Thoracic aorta (tissue), 2 donors: ENCODE results near the gene CSKMT. TPM values are rescaled to one million over a fixed set of nuclear protein-coding genes. Genes with fewer than 3 reads are reported as not detected.

Experiments used
- ATAC-seq: fragments of 150-250 bp; one replicate; pipeline ENCODE4 v1.8.0; 2017; ENCODE audit warnings: low read depth; ENCODE audit not compliant: insufficient number of reproducible peaks, low FRiP score
- DNase-seq: peaks from one replicate; pipeline ENCODE4 v3.0.0-alpha.2; 2020; ENCODE audit warnings: low spot score
- H3K27ac ChIP-seq, 2 donors: fragments of 200-600 bp; sonication (generic); 1 replicate in 1 of 2; 2 replicates in 1 of 2; pipeline ENCODE4 v1.5.1; 2016; ENCODE audit warnings: mild to moderate bottlenecking in 2 of 2, moderate library complexity in 2 of 2
- H3K27me3 ChIP-seq: fragments of 200-600 bp; sonication (generic); replicated peaks from 2 replicates; pipeline ENCODE4 v1.6.0; 2016; ENCODE audit warnings: mild to moderate bottlenecking; ENCODE audit not compliant: insufficient read depth
- H3K36me3 ChIP-seq: fragments of 200-600 bp; sonication (generic); one replicate; pipeline ENCODE4 v1.5.1; 2016
- H3K4me1 ChIP-seq, 2 donors: fragments of 200-600 bp; sonication (generic); 1 replicate in 1 of 2; 2 replicates in 1 of 2; pipeline versions ENCODE4 v1.5.1 to v1.6.0; 2016; ENCODE audit warnings: low read depth in 2 of 2, mild to moderate bottlenecking in 1 of 2; ENCODE audit not compliant: control insufficient read depth in 1 of 2
- H3K4me3 ChIP-seq: fragments of 200-600 bp; sonication (generic); 2 replicates; pipeline ENCODE4 v1.5.1; 2016; ENCODE audit warnings: mild to moderate bottlenecking
- H3K9me3 ChIP-seq: fragments of 200-600 bp; sonication (generic); 2 replicates; pipeline ENCODE4 v1.5.1; 2016
- CTCF ChIP-seq: fragments of 200-600 bp; sonication (generic); IDR thresholded peaks from one replicate; pipeline ENCODE4 v1.5.1; 2019; ENCODE audit warnings: antibody characterized with exemption
- total RNA-seq, 2 donors: library from RNA; depleted of rRNA; stranded (reverse); fragments of >200 nt; gene quantifications; one replicate each; pipeline versions ENCODE4 v1.1.0 to v1.2.3, GENCODE V29; 2016

Gene CSKMT
- total RNA-seq, 2 donors from 2014 or later, result 1.5 to 2.9 TPM

GRCh38 chr11:62676698-62677097 is 11.6 kb downstream of the CSKMT start:
- DNase-seq (no peak), ATAC-seq (no peak)
- H3K4me3 ChIP-seq, result no peak overlapping the region
- TF ChIP-seq CTCF, result no peak
- peaks cover 18 to 34% of the 10 kb centered on the region in 2 donors for H3K4me1 ChIP-seq
- no peak overlapping the region for H3K27ac ChIP-seq
- H3K9me3 ChIP-seq, result no peaks in the 10 kb centered on the region
- H3K36me3 ChIP-seq, result peaks cover 16% of the 10 kb centered on the region
- no peaks in the 10 kb centered on the region for H3K27me3 ChIP-seq

- no peak overlapping the region for H3K27ac ChIP-seq
- peaks cover 16% of the 10 kb centered on the region for H3K36me3 ChIP-seq
- DNase-seq (no peak), ATAC-seq (no peak)
- H3K27me3 ChIP-seq, result no peaks in the 10 kb centered on the region
- H3K4me3 ChIP-seq, result no peak overlapping the region
- TF ChIP-seq CTCF, result no peak
- peaks cover 18 to 34% of the 10 kb centered on the region in 2 donors for H3K4me1 ChIP-seq
- no peaks in the 10 kb centered on the region for H3K9me3 ChIP-seq
Observed at GRCh38 chr11:62677156-62677555, 12.0 kb downstream of the CSKMT start.

- no peak for TF ChIP-seq CTCF
- no peak for DNase-seq
- peak overlapping the region; percentile 100 for H3K4me3 ChIP-seq
- no peaks in the 10 kb centered on the region for H3K9me3 ChIP-seq
- peaks cover 16% of the 10 kb centered on the region for H3K36me3 ChIP-seq
- no peak for ATAC-seq
- H3K27me3 ChIP-seq, result no peaks in the 10 kb centered on the region
- H3K27ac ChIP-seq, result peak overlapping the region; percentile 93 to 97
- H3K4me1 ChIP-seq, result peaks cover 15 to 31% of the 10 kb centered on the region in 2 donors
Observed at GRCh38 chr11:62677714-62678113, 12.6 kb downstream of the CSKMT start.

- no peaks in the 10 kb centered on the region for H3K9me3 ChIP-seq
- peak overlapping the region; percentile 100 for H3K4me3 ChIP-seq
- TF ChIP-seq CTCF, result no peak
- ATAC-seq (no peak), DNase-seq (no peak)
- peak overlapping the region; percentile 93 to 97 for H3K27ac ChIP-seq
- H3K27me3 ChIP-seq, result no peaks in the 10 kb centered on the region
- H3K36me3 ChIP-seq, result peaks cover 16% of the 10 kb centered on the region
- H3K4me1 ChIP-seq, result peaks cover 11 to 25% of the 10 kb centered on the region in 2 donors
Observed at GRCh38 chr11:62678433-62678769, 13.3 kb downstream of the CSKMT start.

GRCh38 chr11:62678770-62679696 is 13.9 kb downstream of the CSKMT start, which contains the start of gene UBXN1:
Gene UBXN1 (minus strand): TSS chr11:62679073. CDS start chr11:62678923, 150 bp downstream.
- Histone ChIP-seq H3K4me3 (peak within 1 kb of the TSS; percentile 100), H3K36me3 (peaks cover 16% of the 10 kb centered on the region), H3K27me3 (no peaks in the 10 kb centered on the region), H3K4me1 (peaks cover 11 to 23% of the 10 kb centered on the region in 2 donors), H3K9me3 (no peaks in the 10 kb centered on the region), H3K27ac (peak within 1 kb of the TSS; percentile 93 to 97)
- no peak for TF ChIP-seq CTCF
- peak; percentile 82 for ATAC-seq
- DNase-seq, result peak; percentile 87
